Psoas muscle (tissue), 8 donors: ENCODE data around the gene METRN. TPM values are rescaled to one million over a fixed set of nuclear protein-coding genes. Genes with fewer than 3 reads are reported as not detected.

Experiments
- ATAC-seq, 4 donors: fragments of 200-7000 bp; cut with Tn5 transposase; one replicate each; pipeline ENCODE4 v1.9.1; 2020; ENCODE audit warnings: moderate library complexity in 3 of 4, mild to moderate bottlenecking in 2 of 4
- DNase-seq, 2 donors: peaks; one replicate each; pipeline ENCODE4 v3.0.0-alpha.2; 2020
- H3K27ac ChIP-seq: fragments of 200-600 bp; one replicate; pipeline ENCODE4 v1.8.0; 2022
- H3K27me3 ChIP-seq, 3 donors: fragments of 200-600 bp in 1 of 3; one replicate each; pipeline versions ENCODE4 v1.6.1 to v1.8.0; 2013 to 2022; ENCODE audit warnings: low read length in 2 of 3, mild to moderate bottlenecking in 2 of 3, moderate library complexity in 1 of 3; ENCODE audit not compliant: insufficient read depth in 3 of 3
- H3K36me3 ChIP-seq, 2 donors: fragments of 200-600 bp in 1 of 2; one replicate each; pipeline versions ENCODE4 v1.6.1 to v1.8.0; 2013 to 2022; ENCODE audit warnings: low read depth in 1 of 2, mild to moderate bottlenecking in 1 of 2, moderate library complexity in 1 of 2; ENCODE audit not compliant: insufficient read depth in 1 of 2
- H3K4me1 ChIP-seq: fragments of 200-600 bp; one replicate; pipeline ENCODE4 v1.8.0; 2022
- H3K4me3 ChIP-seq: fragments of 200-600 bp; one replicate; pipeline ENCODE4 v1.8.0; 2022; ENCODE audit warnings: mild to moderate bottlenecking
- H3K9me3 ChIP-seq: fragments of 200-600 bp; one replicate; pipeline ENCODE4 v1.8.0; 2022
- WGBS, 3 donors: extraction: QIAGEN DNeasy Blood & Tissue Kit; methylation state at CpG; one replicate each; pipeline versions ENCODE4 v1.1.6 to v1.1.7; 2013; 5-methylcytosine and 5-hydroxymethylcytosine counted together
- intact Hi-C, 2 donors: fragments of 100-400 bp; cut with DNase I; formaldehyde crosslinking; loops; one replicate each; pipeline versions ENCODE4 v1.11.0 to v1.14.2; 2022
- polyA plus RNA-seq, 3 donors: library from polyadenylated mRNA; stranded (reverse); fragments of 200-250 nt; gene quantifications; one replicate each; pipeline ENCODE4 v1.2.3, GENCODE V29; 2013
- total RNA-seq, 4 donors: library from RNA; stranded (reverse); fragmentation: NEBNext Ultra II Directional in 2 of 4; extraction: Animal tissue kit (Norgen Biotek cat#: 25700) in 2 of 4; gene quantifications; one replicate each; pipeline versions ENCODE4 v1.2.1 to v1.2.4, GENCODE V29; 2021 to 2023
- TF ChIP-seq, protein P1 (sequence below): fragments of 200-600 bp; IDR thresholded peaks from one replicate; pipeline ENCODE4 v1.8.0; 2022; ENCODE audit warnings: antibody characterized with exemption
- donor health status: healthy with polysubstance abuse.
- donor health status: DM: no; HTN: no; CAD: no; lungs with moderate emphysema.
- donor health status: Bipolar disorder and iron deficiency.
- donor health status: healthy.
- donor health status: DM: yes; HTN: yes; CAD: no.
- donor health status: DM: no; HTN: no; CAD: no.
- donor health status: DM: no; HTN: no; CAD: no.
- donor health status: DM: yes; HTN: yes; CAD: no.

The METRN gene
- total and polyA plus RNA-seq, 7 donors = 17.9 to 28.0 (median 22.8) TPM

GRCh38 chr16:716768-717325 is 1.9 kb downstream of the METRN start:
- Histone ChIP-seq H3K27me3 (peaks cover 0 to 2% (median 0%) of the 10 kb centered on the region in 3 donors), H3K36me3 (peaks cover 0 to under 1% of the 10 kb centered on the region in 2 donors), H3K27ac (no peak overlapping the region), H3K4me1 (peaks cover 24% of the 10 kb centered on the region), H3K4me3 (no peak overlapping the region), H3K9me3 (no peaks in the 10 kb centered on the region)
- DNase-seq (no peak), ATAC-seq (no peak)
- TF ChIP-seq, protein P1, sequence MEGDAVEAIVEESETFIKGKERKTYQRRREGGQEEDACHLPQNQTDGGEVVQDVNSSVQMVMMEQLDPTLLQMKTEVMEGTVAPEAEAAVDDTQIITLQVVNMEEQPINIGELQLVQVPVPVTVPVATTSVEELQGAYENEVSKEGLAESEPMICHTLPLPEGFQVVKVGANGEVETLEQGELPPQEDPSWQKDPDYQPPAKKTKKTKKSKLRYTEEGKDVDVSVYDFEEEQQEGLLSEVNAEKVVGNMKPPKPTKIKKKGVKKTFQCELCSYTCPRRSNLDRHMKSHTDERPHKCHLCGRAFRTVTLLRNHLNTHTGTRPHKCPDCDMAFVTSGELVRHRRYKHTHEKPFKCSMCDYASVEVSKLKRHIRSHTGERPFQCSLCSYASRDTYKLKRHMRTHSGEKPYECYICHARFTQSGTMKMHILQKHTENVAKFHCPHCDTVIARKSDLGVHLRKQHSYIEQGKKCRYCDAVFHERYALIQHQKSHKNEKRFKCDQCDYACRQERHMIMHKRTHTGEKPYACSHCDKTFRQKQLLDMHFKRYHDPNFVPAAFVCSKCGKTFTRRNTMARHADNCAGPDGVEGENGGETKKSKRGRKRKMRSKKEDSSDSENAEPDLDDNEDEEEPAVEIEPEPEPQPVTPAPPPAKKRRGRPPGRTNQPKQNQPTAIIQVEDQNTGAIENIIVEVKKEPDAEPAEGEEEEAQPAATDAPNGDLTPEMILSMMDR = no peak
- WGBS, 3 donors = 86 to 88% (median 87%) methylated on average over 26 to 29 of the region's 29 CpGs
- intact Hi-C loops = no loop called here

DNA sequence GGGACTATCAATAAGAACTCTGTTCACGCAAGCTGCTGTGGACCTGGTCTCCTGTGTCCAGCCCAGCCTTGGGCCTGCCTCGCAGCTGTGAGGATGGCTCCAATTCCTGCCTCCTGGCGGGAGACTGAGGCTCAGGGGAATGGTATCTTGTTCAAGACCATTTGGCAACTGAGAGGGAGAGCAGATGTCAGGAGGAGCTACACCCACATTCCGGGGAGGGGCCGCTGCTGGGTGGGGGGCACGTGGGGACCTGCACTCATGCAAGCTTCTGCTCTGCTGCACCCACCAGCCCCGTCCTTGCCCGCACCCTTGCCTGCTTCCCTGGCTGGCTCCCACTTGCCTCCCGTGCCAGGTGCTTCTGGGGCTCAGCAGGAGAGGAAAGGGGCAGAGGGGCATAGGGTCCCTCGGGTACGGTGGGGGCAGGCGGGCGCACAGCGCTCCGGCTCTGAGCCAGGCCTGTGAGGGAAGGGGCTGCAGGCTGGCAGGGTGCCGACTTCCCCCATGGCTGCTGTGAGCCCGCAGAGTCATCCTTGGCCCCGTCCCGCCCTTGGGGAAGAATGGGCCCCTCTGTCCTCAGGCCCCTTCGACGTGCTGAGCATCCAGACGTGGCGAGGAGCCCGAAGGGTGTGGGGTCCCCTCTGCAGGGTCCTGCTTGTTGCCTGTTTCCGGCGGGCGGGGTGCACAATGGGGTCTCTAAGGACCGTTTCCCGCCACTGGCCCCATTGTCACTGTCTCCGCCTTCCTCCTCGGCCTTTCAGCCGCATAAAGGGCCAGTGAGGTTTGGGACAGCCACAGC is 2.7 kb downstream of the METRN start:
- H3K36me3 ChIP-seq = peaks cover 0 to 7% of the 10 kb centered on the region in 2 donors
- TF ChIP-seq, protein P1 = no peak
- 71 to 78% (median 73%) methylated on average over 27 to 32 of the region's 32 CpGs for whole genome bisulfite sequencing, 3 donors
- DNase-seq = no peak
- H3K4me3 ChIP-seq = no peak overlapping the region
- H3K27ac ChIP-seq = no peak overlapping the region
- H3K27me3 ChIP-seq = no peaks in the 10 kb centered on the region
- H3K4me1 ChIP-seq = peaks cover 29% of the 10 kb centered on the region
- H3K9me3 ChIP-seq = no peaks in the 10 kb centered on the region
- intact Hi-C loops = no loop called here
- ATAC-seq = no peak

GRCh38 chr16:718389-718788 is 3.5 kb downstream of the METRN start:
- no peak overlapping the region for H3K4me3 ChIP-seq
- 88 to 97% (median 90%) methylated on average over 9 of the region's 9 CpGs for WGBS, 3 donors
- DNase-seq (no peak), ATAC-seq (no peak)
- H3K36me3 ChIP-seq = peaks cover 0 to 9% of the 10 kb centered on the region in 2 donors
- no peaks in the 10 kb centered on the region for H3K27me3 ChIP-seq
- H3K4me1 ChIP-seq = peaks cover 29% of the 10 kb centered on the region
- no peak overlapping the region for H3K27ac ChIP-seq
- H3K9me3 ChIP-seq = no peaks in the 10 kb centered on the region
- intact Hi-C loops = no loop called here
- TF ChIP-seq, protein P1 = no peak

DNA sequence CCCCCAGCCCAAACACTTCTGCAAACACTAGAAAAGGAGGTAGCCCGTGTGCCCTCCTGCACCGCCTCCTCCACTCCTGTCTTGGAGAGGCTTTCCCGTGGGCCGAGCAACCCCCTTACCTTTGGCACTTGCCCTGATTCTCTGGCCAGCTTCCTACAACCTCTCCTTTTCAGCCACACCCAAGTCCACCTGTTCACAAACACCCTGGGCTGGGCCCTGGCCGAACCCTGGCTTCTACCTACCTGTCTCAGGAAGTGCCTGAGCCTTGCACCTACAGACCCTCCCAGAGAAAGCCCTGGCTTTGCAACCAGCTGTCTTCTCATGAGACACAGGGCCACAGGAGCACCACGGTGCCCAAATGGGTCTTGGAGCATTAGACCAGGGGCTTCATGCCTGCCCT is 4.0 kb downstream of the METRN start:
- Histone ChIP-seq H3K4me3 (no peak overlapping the region), H3K27me3 (no peaks in the 10 kb centered on the region), H3K4me1 (peaks cover 29% of the 10 kb centered on the region), H3K27ac (no peak overlapping the region), H3K36me3 (peaks cover 0 to 9% of the 10 kb centered on the region in 2 donors), H3K9me3 (no peaks in the 10 kb centered on the region)
- WGBS, 3 donors = 73 to 84% (median 78%) methylated on average over 6 of the region's 6 CpGs
- DNase-seq (no peak), ATAC-seq (no peak)
- TF ChIP-seq, protein P1 = no peak
- intact Hi-C loops = no loop called here
